PFSK-1 (cell line): ENCODE data around the gene IGSF3. TPM values are rescaled to one million over a fixed set of nuclear protein-coding genes. Genes with fewer than 3 reads are reported as not detected.

Experiments used
- FOXP2 ChIP-seq: optimal IDR thresholded peaks from 2 replicates; pipeline ENCODE3; 2011; ENCODE audit warnings: borderline replicate concordance, control low read depth, inconsistent platforms; ENCODE audit not compliant: insufficient read depth; ENCODE audit errors: extremely low read length, extremely low read depth
- POLR2AphosphoS5 ChIP-seq: IDR thresholded peaks from 2 replicates; pipeline ENCODE4 v1.6.1; 2012; ENCODE audit warnings: low read depth, mild to moderate bottlenecking, control low read depth, low read length, moderate library complexity
- REST ChIP-seq, 2 experiments: IDR thresholded peaks; 2 replicates each; pipeline versions ENCODE4 v1.6.1 to v1.8.0; 2011 to 2012; ENCODE audit warnings: low read depth in 2 of 2, low read length in 2 of 2, control low read depth in 1 of 2, inconsistent platforms in 1 of 2, mild to moderate bottlenecking in 1 of 2, moderate library complexity in 1 of 2; ENCODE audit not compliant: insufficient read depth in 1 of 2
- SIN3A ChIP-seq: IDR thresholded peaks from 2 replicates; pipeline ENCODE4 v1.6.1; 2012; ENCODE audit warnings: mild to moderate bottlenecking, low read length, moderate library complexity, borderline replicate concordance; ENCODE audit not compliant: insufficient read depth
- TAF1 ChIP-seq: IDR thresholded peaks from 2 replicates; pipeline ENCODE4 v1.6.1; 2012; ENCODE audit warnings: low read length, control low read depth, borderline replicate concordance; ENCODE audit not compliant: insufficient read depth
- polyA plus RNA-seq: library from polyadenylated mRNA; unstranded; fragments of >200 nt; gene quantifications from one replicate; pipeline ENCODE4 v1.2.1, GENCODE V29; 2012; ENCODE audit warnings: low read depth, missing spikeins; ENCODE audit not compliant: insufficient read length

The IGSF3 gene
- polyA plus RNA-seq, result 52.6 TPM

- TF ChIP-seq FOXP2 (peak; percentile 71), POLR2AphosphoS5 (no peak)
Observed at GRCh38 chr1:116667575-116668105, at the start of gene IGSF3. Gene IGSF3, minus strand, starts transcription at chr1:116667733. Its CDS starts 1,407 bp downstream, at chr1:116666326.

GRCh38 chr1:116717318-116717717, 49.8 kb upstream of the IGSF3 start:
- no peak for TF ChIP-seq FOXP2
- no peak for TF ChIP-seq SIN3A

DNA sequence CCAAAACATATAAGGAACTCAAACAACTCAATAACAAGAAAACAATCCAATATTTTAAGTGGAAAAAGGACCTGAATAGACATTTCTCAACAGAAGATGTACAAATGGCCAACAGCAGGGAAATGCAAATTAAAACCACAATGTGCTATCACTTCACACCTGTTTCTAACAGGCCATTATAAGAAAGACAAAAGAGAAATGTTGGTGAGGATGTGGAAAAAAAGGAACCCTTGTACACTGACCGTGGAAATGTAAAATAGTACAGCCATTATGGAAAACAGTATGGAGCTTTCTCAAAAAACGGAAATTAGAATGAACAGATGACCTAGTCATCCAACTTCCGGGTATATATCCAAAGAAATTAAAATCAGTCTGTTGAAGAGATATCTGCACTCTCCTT, 48.9 kb upstream of the IGSF3 start:
- no peak for TF ChIP-seq SIN3A
- TF ChIP-seq FOXP2, result no peak
- TF ChIP-seq POLR2AphosphoS5, result no peak
- TF ChIP-seq TAF1, result no peak
- TF ChIP-seq REST (IDR thresholded peaks at IDR 0.05; ENCODE audit: insufficient read depth in 1 of 2, low read depth in 2 of 2, low read length in 2 of 2), result no peak

DNA sequence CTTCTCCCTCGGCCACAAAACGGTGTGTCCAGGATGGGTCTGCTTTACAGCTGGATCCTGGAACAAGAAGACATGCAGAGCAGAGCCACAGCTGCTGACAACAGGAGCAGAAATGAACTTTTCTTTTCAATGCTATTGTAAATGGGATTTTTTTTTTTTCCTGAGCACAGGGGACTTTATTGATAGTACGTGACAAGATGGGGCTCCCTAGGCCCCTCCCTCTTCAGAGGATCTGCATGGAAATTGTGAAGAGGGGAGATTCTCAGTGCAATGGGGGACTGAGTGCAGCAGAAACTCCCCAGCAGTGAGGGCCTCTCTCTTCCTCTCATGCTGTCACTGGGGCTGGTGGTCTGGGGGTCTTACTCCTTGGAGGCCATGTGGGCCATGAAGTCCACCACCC, 45.9 kb upstream of the IGSF3 start:
- no peak for TF ChIP-seq TAF1
- no peak for TF ChIP-seq REST (IDR thresholded peaks at IDR 0.05; ENCODE audit: insufficient read depth in 1 of 2, low read depth in 2 of 2, low read length in 2 of 2)
- TF ChIP-seq SIN3A, result no peak
- TF ChIP-seq POLR2AphosphoS5, result no peak
- TF ChIP-seq FOXP2, result no peak

DNA sequence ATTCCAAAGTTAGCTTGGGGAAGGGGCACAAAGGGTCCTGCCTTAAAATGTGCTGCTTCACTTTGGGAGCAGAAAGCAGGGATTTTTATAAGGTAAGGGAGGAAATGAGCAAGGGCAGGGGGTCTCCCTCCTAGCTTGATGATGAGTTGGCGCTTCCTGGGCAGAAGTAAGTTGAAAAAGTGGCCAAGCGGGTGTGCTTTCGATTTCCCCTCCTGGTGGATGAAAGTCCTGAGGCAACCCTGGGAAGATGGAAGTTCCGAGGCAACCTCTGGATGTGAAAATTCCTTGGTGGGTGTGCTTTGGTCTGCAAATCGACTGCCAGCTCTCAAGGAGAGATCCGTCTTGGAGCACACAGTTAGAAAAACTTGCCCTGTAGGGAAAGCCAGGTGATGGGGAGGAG, 45.0 kb upstream of the IGSF3 start:
- no peak for TF ChIP-seq SIN3A
- no peak for TF ChIP-seq FOXP2
- TF ChIP-seq POLR2AphosphoS5, result no peak
- TF ChIP-seq TAF1, result no peak
- no peak for TF ChIP-seq REST (IDR thresholded peaks at IDR 0.05; ENCODE audit: insufficient read depth in 1 of 2, low read depth in 2 of 2, low read length in 2 of 2)

DNA sequence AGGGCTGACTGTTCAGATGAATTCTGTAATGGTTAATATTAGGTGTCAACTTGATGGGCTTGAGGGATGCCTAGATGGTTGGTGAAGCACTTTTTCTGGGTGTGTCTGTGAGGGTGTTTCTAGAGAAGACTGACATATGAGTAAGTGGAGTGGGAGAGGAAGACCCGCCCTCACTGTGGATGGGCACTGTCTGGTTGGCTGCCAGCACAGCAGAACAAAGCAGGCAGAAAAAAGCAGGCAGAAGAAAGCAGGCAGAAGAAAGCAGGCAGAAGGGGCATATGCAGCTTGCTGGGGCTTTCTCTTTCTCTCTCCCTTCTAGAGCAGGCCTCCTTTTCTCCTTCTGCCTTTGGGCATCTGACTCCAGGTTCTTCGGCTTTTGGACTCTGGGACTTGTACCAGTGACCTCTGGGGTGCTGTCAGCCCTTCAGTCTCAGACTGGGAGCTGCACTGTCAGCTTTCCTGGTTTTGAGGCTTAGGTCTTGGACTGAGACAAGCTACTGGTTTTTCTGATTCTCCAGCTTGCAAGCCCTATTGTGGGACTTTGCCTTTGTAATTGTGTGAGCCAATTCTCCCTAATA, 43.8 kb upstream of the IGSF3 start:
- TF ChIP-seq REST (IDR thresholded peaks at IDR 0.05; ENCODE audit: insufficient read depth in 1 of 2, low read depth in 2 of 2, low read length in 2 of 2), result no peak
- TF ChIP-seq POLR2AphosphoS5, result no peak
- no peak for TF ChIP-seq TAF1
- TF ChIP-seq FOXP2, result no peak
- TF ChIP-seq SIN3A, result no peak
